SJCRH30 (cell line): ENCODE measurements around the gene GHITM. TPM values are rescaled to one million over a fixed set of nuclear protein-coding genes. Genes with fewer than 3 reads are reported as not detected.
"Not testable (repeated sequence)": the region's sequence is repeated elsewhere in the genome, so short reads cannot be mapped to it uniquely, and the experiment has no call there.

Source experiments
- DNase-seq, 2 experiments: peaks; one replicate each; pipeline ENCODE4 v3.0.0-alpha.2; 2015 to 2020
- H3K27ac ChIP-seq: fragments of 250-450 bp; sonication (Bioruptor Pico); 2 replicates; pipeline ENCODE4 v1.5.1; 2020; ENCODE audit warnings: mild to moderate bottlenecking, moderate library complexity
- H3K27me3 ChIP-seq: fragments of 250-450 bp; sonication (Bioruptor Pico); 2 replicates; pipeline ENCODE4 v1.5.1; 2020; ENCODE audit warnings: mild to moderate bottlenecking, moderate library complexity
- H3K36me3 ChIP-seq: fragments of 250-450 bp; sonication (Bioruptor Pico); 2 replicates; pipeline ENCODE4 v1.5.1; 2020; ENCODE audit warnings: mild to moderate bottlenecking, moderate library complexity
- H3K4me1 ChIP-seq: fragments of 250-450 bp; sonication (Bioruptor Pico); 2 replicates; pipeline ENCODE4 v1.5.1; 2020; ENCODE audit warnings: mild to moderate bottlenecking, moderate library complexity
- H3K4me3 ChIP-seq: fragments of 250-450 bp; sonication (Bioruptor Pico); 2 replicates; pipeline ENCODE4 v1.5.1; 2020; ENCODE audit warnings: mild to moderate bottlenecking, moderate library complexity
- H3K9me3 ChIP-seq: fragments of 250-450 bp; sonication (Bioruptor Pico); replicated peaks from 2 replicates; pipeline ENCODE4 v1.5.1; 2020; ENCODE audit warnings: mild to moderate bottlenecking, moderate library complexity
- total RNA-seq: library from RNA; depleted of rRNA; stranded (reverse); fragments of >200 nt; shearing (Covaris generic); gene quantifications from 2 replicates; pipeline ENCODE4 v1.2.3, GENCODE V29; 2014

The GHITM gene
- total RNA-seq, 1 experiment from 2014 or later, result 125 TPM

DNA sequence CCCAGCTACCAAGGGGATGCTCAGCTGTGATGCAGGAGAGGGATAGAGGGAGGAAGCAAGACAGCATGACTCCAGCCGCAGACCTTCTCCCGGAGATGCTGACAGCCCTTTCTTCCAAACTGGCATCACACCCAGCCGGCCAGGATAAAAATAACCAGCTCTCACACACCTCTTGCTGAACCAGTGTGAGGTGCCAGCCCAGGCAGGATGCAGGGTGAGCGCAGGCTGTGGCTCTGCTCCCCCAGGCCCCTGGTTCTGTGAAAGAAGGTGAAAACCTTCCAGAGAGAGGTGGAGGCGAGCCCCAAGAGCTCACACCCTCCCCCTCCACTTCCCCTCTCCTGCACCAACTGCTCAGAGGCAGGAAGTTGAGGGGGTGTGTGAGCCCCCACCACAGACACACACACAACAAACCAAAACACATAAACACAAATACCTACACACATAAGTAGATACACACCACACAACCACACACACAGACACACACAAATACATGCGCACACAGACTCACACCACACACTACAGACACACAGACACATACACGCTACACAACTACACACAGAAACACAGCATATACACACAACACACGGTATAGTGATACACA lies 38.3 kb downstream of the GHITM start:
- no peak for DNase-seq
- Histone ChIP-seq H3K27ac (no peak overlapping the region), H3K4me3 (no peak overlapping the region), H3K9me3 (no peaks in the 10 kb centered on the region), H3K36me3 (no peaks in the 10 kb centered on the region), H3K27me3 (no peaks in the 10 kb centered on the region), H3K4me1 (no peaks in the 10 kb centered on the region)

DNA sequence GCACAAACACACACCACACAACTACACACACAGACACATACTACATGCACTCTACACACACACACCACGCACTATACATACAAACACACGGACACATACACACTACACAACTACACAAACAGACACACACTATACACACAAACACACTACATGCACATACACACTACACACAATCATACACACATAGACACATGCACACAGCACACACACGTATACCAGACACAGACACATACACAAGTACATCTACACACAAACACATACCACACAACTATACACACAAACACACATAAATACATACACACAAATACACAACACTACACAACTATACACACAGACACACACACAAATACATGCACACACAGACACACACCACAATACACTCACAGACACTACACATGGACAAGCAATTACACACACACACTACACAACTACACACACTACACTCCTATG lies 38.9 kb downstream of the GHITM start:
- no peak for DNase-seq
- H3K27me3 ChIP-seq, result no peaks in the 10 kb centered on the region

DNA sequence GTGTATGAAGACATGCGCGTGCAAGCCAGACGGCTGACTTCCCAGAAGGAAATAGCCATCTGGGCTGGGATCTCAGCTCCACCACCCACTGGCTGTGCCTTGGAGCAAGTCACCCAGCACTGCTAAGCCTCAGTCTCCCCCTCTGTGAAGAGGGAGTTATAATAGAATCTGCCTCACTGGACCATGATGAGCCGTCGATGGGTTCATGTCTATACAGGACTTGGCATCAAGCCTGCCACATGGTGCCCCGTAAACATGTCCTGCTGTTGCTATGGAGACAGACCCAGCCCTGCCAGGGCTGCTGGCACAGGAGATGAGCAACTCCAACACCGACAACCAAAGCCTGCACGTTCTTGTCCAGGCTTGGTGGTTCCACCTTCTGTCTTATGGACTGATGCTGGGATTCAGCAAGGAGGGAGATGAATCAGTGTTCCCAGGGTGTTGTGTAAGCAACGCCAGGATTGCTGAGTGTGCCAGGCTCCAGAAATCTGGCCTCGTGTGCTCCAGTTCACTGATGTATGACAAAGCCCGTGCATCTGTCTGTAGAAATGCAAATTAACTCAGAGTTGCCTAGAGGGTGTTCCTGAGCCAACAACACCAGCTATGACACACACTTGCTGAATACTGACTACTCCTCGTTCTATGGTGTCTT lies 39.9 kb downstream of the GHITM start:
- Histone ChIP-seq H3K36me3 (no peaks in the 10 kb centered on the region), H3K4me3 (no peak overlapping the region), H3K9me3 (no peaks in the 10 kb centered on the region), H3K27me3 (no peaks in the 10 kb centered on the region), H3K27ac (no peak overlapping the region), H3K4me1 (no peaks in the 10 kb centered on the region)
- no peak for DNase-seq

More for the DNA sequence above, 38.9 kb downstream of the GHITM start:
- H3K27ac ChIP-seq, result no peak overlapping the region
- H3K4me1 ChIP-seq, result no peaks in the 10 kb centered on the region
- no peak overlapping the region for H3K4me3 ChIP-seq
- no peaks in the 10 kb centered on the region for H3K9me3 ChIP-seq
- H3K36me3 ChIP-seq, result no peaks in the 10 kb centered on the region

DNA sequence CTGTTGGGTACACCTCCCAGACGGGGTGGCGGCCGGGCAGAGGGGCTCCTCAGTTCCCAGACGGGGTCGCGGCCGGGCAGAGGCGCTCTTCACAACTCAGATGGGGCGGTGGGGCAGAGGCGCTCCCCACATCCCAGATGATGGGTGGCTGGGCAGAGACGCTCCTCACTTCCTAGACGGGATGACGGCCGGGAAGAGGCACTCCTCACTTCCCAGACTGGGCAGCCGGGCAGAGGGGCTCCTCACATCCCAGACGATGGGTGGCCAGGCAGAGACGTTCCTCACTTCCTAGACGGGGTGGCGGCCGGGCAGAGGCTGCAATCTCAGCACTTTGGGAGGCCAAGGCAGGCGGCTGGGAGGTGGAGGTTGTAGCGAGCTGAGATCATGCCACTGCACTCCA lies 41.1 kb downstream of the GHITM start:
- H3K27me3 ChIP-seq, H3K36me3 ChIP-seq, DNase-seq, H3K27ac ChIP-seq, H3K4me3 ChIP-seq, H3K4me1 ChIP-seq, H3K9me3 ChIP-seq: not testable (repeated sequence)

DNA sequence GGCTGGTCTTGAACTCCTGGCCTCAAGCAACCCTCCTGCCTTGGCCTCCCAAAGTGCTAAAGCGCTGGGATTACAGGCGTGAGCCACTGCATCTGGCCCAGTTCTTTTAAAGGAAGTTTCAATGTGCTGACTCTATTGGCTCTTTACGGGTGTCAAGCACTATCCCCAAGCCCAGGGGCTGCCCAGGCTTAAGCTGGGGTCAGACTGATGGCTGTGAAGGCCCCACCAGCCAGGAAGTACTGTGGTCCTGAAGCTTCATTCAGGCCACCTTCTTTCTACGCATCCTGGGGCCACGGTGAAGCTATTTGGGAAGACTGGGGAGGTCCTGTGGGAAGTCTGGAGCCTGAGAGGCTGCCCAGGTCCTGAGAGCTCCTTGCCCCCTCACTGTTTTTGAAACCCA lies 42.3 kb downstream of the GHITM start:
- H3K4me3 ChIP-seq, result no peak overlapping the region
- DNase-seq, result no peak

DNA sequence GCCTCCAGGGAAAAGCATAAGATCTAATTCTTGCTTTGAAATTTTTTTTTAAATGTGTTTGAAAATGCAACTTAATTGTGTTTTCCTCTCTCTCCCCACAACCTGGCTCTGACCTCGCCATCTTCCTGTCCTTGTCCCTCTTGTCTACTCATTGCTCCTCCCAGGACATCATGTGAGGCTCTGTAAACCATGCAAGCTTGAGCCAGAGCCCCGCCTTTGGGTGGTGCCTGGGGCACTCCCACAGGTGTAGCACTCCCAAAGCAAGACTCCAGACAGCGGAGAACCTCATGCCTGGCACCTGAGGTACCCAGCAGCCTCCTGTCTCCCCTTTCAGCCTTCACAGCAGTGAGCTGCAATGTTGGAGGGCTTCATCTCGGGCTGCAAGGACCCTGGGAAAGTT lies 45.2 kb downstream of the GHITM start:
- no peak overlapping the region for H3K4me3 ChIP-seq
- DNase-seq, result no peak
- no peak overlapping the region for H3K27ac ChIP-seq
- H3K9me3 ChIP-seq, result no peaks in the 10 kb centered on the region
- no peaks in the 10 kb centered on the region for H3K27me3 ChIP-seq
- no peaks in the 10 kb centered on the region for H3K36me3 ChIP-seq
- H3K4me1 ChIP-seq, result no peaks in the 10 kb centered on the region

More for the DNA sequence above, 42.3 kb downstream of the GHITM start:
- H3K9me3 ChIP-seq, result no peaks in the 10 kb centered on the region
- H3K27me3 ChIP-seq, result no peaks in the 10 kb centered on the region
- no peak overlapping the region for H3K27ac ChIP-seq
- no peaks in the 10 kb centered on the region for H3K4me1 ChIP-seq
- H3K36me3 ChIP-seq, result no peaks in the 10 kb centered on the region

DNA sequence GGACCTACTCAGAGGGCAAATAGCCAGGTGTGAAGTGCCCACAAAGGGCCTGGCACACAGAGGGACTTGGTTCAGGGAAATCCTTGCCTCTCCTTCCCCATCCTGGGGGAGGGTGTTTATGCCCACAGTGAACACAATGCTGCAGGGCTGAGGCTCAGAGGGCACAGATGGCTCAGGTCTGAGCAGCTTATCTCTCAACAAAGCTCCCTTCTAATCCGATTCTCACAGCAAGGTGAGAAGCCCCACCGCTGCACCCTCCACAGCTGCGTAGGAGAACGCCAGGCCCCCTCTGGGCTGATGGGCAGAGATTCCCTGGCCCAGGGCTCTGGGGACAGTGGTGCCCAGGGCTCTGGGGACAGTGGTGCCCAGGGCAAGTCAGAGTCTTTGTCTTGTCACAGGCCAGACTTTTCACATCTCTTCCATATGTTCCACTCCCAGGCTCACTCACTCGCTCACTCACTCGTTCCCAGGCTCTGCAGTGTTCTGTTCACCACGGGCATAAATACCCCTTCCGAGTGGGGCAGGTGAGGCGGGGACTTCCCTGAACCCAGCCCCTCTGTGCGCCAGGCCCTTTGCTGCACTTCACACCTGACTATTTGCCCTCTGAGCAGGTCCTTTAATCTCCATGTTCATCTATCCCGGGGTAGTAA lies 46.3 kb downstream of the GHITM start:
- no peak for DNase-seq
- no peaks in the 10 kb centered on the region for H3K27me3 ChIP-seq
- no peaks in the 10 kb centered on the region for H3K36me3 ChIP-seq
- no peaks in the 10 kb centered on the region for H3K4me1 ChIP-seq
- no peak overlapping the region for H3K27ac ChIP-seq
- no peak overlapping the region for H3K4me3 ChIP-seq
- H3K9me3 ChIP-seq, result no peaks in the 10 kb centered on the region

DNA sequence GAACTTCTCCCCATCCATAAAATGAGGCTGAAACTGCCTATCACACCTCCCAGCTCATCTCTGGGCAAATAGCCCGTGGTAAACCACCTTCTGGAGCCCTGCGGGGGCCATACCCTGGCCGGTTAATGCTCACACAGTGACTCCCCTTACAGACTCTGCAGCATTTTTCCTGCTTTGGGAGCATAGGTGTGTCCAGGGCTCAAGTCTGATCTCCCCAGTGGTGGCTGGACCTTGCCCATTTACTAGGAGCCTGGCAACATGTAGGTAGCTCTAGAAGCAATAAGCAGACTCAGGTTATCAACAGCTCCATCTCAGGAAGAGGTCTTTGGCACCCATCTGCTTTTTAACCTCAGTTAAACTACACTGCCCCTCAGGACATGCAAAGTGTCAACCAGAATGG lies 49.5 kb downstream of the GHITM start:
- Histone ChIP-seq H3K4me3 (no peak overlapping the region), H3K4me1 (no peaks in the 10 kb centered on the region), H3K27me3 (no peaks in the 10 kb centered on the region), H3K27ac (no peak overlapping the region), H3K36me3 (no peaks in the 10 kb centered on the region), H3K9me3 (no peaks in the 10 kb centered on the region)
- no peak for DNase-seq

DNA sequence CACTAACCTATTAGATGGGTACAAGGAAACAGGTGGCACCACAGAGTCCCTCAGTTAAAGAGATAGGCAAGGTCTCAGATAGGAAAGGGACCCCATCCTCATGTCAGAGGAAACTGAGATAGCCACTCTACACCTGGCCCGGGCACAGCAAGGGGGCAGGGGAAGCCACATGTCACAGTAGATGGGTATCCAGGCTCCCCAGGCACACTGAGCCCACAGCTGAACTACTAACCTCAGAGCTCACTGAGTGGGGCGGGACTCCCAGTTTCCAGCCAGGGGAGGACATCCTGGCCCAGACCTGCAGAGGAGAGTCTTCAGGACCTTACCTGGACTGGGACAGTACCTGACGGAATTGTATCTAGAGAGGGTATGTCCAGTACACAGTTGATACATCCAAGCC lies 51.3 kb downstream of the GHITM start:
- Histone ChIP-seq H3K4me1 (no peaks in the 10 kb centered on the region), H3K4me3 (no peak overlapping the region), H3K9me3 (no peaks in the 10 kb centered on the region), H3K36me3 (no peaks in the 10 kb centered on the region), H3K27ac (no peak overlapping the region), H3K27me3 (no peaks in the 10 kb centered on the region)
- DNase-seq, result no peak

DNA sequence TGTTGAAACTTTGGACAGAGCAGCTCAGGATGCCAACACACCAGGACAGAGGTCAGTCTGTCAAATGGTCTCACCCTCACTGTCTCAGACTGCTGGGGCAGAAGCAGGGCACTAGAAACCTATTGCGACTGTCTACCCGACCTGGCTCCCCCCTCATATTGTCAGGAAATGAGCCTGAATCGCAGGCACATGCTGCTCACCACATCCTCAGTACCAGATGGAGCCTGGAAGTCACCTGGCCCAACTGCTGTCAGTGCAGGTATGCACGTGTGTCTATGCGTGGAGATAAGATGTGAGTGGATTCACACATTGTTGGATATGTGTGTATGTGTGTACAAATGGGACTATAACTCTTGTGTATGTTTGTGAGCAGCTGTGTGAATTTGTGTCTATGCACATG lies 51.8 kb downstream of the GHITM start:
- Histone ChIP-seq H3K4me1 (no peaks in the 10 kb centered on the region), H3K9me3 (no peaks in the 10 kb centered on the region), H3K27me3 (no peaks in the 10 kb centered on the region), H3K4me3 (no peak overlapping the region), H3K36me3 (no peaks in the 10 kb centered on the region), H3K27ac (no peak overlapping the region)
- DNase-seq, result no peak

DNA sequence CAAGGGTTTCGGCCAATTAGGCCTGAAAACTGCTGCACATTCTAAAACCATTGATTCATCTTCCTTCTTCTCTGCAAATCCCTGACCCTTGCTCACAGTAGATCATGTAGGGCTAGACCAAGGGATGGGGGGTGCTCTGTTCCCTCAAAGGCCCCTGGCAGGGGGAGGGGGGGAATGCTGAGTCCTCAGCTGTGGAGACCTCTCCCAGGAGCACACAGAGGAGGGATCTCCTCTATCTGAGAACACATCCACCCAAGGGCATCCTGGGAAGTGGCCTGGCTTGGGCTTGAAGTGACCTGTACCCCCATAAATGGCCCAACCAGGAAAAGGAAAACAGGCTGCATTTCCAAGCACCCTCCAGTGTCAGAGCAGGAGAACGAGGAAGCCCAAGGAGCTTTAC lies 54.0 kb downstream of the GHITM start:
- no peaks in the 10 kb centered on the region for H3K36me3 ChIP-seq
- no peaks in the 10 kb centered on the region for H3K9me3 ChIP-seq
- no peak overlapping the region for H3K4me3 ChIP-seq
- DNase-seq, result no peak
- H3K27ac ChIP-seq, result no peak overlapping the region
- H3K27me3 ChIP-seq, result no peaks in the 10 kb centered on the region
- no peaks in the 10 kb centered on the region for H3K4me1 ChIP-seq

DNA sequence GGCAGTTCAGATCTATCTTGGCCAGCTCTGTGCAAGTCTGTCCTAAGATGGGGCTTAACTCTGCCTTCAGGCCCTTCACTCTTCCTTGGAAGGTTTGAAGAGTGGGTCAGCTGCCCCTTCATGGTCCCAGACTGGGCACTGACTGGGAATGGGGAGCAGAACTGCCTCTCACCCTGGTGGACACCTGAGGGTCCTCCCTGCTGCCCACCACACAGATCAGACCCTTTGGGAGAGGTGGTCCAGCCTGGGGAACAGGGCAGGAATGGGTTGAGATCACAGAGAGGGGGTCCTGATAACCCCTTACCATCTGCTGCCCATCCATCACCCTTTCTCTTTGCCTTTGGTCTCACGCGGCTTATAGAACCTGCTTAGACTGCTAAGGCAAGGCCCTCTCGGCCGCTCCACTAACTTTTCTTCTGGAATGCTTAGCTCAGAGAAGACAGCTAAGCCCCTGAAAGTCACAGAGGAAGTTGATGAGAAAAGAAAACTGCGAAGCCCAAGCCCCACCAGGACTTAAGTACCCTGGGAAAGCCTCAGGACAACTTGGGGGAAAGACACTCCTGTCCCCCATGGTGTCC lies 54.6 kb downstream of the GHITM start:
- Histone ChIP-seq H3K9me3 (no peaks in the 10 kb centered on the region), H3K27me3 (no peaks in the 10 kb centered on the region), H3K36me3 (no peaks in the 10 kb centered on the region), H3K27ac (no peak overlapping the region), H3K4me1 (no peaks in the 10 kb centered on the region), H3K4me3 (no peak overlapping the region)
- no peak for DNase-seq

DNA sequence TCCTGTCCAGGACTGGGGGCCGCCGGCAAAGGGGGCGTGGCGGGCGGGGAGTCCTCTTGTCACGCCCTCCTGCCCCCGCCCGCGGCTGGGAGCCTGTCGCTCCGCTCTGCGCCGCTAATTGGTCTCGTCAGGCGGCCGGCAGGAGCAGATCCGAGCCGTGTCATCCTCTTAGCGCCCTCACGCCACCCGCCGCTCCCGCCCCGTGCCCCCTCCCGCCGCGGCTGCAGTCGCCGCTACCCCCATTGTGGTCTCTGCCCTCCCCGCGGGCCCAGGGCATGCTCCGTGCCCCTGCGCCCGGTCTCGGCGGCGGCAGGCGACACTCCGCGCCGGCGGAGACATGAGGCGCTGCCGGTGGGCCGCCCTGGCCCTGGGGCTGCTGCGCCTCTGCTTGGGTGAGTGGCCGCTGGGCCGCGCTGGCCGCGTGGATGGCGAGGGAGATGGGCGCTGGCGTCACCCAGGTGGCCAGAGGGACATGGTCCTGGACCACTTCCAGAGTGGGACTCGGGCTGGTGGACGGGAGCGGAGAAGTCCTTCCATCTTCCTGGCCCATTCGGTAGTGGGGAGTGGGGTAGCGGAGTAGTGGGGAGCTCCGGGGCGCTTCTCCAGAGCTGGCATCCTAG lies 55.2 kb downstream of the GHITM start, which contains the start of gene CDHR1:
Gene CDHR1, plus strand, starts transcription at position 114 of the 620 bp plus-strand sequence. Its CDS starts 224 bp downstream, at position 338.
- no peaks in the 10 kb centered on the region for H3K4me1 ChIP-seq
- DNase-seq, result no peak
- H3K4me3 ChIP-seq, result no peak within 1 kb of the TSS
- H3K36me3 ChIP-seq, result no peaks in the 10 kb centered on the region
- no peaks in the 10 kb centered on the region for H3K9me3 ChIP-seq
- H3K27me3 ChIP-seq, result no peaks in the 10 kb centered on the region
- no peak within 1 kb of the TSS for H3K27ac ChIP-seq

DNA sequence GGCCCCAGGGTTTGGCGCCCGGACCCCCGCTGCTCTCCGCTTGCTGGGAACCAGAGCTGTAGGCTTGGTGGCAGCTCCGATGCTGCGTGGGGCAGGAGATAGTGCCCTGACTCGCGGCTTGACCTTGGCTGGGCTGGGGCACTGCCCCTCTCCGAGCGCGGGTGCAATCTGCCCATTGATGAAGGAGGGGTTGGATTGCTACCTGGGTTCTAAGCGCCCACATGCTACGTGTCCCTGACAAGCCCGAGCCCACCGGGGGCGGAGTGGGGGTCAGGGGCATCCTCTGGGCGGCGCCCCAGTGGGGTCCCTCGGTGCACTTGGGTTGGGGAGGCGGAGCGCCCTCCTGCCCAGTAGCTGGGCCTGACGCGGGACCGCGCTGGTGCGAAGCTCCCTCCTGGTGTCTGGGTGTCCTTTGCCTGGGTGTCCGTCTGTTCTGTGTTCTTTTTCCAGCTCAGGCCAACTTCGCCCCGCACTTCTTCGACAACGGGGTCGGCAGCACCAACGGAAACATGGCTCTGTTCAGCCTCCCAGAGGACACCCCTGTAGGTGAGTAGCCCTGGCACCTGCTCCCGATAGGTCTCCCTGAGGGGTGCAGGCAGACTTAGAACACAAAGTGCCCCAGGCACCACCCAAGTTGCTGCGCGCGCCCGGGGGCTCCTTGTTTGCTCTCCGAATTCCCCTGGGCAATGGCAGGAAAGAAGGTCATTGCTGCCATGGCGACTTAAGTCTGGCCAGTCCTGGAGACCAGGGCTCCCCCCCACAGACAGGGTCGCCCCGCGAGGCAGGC lies 55.9 kb downstream of the GHITM start:
- Histone ChIP-seq H3K4me3 (no peak overlapping the region), H3K27ac (no peak overlapping the region), H3K27me3 (no peaks in the 10 kb centered on the region), H3K4me1 (no peaks in the 10 kb centered on the region), H3K36me3 (no peaks in the 10 kb centered on the region), H3K9me3 (no peaks in the 10 kb centered on the region)
- no peak for DNase-seq
